GM21360 (cell line): ENCODE data around the gene SHC2.

Experiments used
- ATAC-seq: cut with Tn5 transposase; IDR thresholded peaks from one replicate; pipeline ENCODE4 v1.9.1; 2021; ENCODE audit warnings: mild to moderate bottlenecking, moderate library complexity; ENCODE audit not compliant: unreplicated experiment

The SHC2 gene

DNA sequence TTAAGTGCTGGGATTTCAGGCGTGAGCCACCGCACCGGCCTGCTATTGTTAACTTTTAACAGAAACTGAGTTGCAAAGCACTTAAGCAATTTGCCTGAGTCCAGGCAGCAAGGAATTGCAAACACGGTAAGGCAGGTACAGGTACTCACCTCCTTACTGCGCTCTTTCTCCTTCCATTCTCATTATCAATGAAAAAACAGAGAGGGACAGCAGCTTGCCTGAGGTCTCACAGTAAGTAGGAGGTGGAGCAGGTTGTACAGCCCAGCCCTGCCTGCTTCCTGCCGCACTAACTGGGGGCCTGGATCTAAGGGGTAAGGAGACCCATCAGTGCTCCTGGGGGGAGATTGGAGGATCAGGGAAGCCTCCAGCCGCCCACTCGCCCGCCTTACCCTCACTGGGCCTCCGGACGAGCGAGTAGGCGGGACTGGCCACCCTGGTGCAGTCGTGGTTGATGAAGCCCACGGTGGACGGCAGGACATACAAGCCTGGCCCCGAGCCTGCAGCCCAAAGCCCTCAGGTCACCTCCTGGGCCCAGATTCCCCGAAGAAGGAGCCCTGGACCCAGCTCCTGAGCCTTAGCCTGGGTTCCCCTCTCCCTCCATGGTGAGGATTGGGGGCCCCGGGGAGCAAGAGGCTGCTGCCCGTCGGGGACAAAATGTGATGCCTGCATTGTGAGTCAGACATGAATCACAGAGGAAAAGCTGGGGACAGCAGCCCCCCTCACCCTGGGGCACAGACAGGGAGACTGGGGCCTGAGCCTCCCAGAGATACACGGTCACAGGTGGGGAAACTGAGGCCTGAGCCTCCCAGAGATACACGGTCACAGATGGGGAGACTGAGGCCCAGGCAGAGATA, 11.4 kb upstream of the SHC2 start:
- ATAC-seq = no peak

DNA sequence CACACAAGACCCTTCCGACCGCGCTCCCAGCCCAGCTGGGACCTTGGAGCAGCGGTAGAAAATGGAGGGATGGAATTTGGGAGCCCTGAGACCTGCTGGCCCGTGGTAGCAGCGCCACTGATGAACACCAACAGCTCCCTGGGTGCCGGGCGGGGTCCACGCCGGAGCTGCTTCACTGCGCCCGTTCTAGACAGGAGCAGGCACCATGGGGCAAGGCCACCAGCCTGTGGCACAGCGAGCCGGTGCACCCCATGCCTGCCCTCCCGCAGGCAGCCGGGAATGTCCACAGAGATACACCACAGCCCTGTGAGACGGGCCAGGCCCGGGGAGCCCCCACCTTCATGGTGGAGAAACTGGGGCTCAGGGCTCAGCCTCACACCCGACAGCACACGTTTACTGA, 9.9 kb upstream of the SHC2 start:
- no peak for ATAC-seq

DNA sequence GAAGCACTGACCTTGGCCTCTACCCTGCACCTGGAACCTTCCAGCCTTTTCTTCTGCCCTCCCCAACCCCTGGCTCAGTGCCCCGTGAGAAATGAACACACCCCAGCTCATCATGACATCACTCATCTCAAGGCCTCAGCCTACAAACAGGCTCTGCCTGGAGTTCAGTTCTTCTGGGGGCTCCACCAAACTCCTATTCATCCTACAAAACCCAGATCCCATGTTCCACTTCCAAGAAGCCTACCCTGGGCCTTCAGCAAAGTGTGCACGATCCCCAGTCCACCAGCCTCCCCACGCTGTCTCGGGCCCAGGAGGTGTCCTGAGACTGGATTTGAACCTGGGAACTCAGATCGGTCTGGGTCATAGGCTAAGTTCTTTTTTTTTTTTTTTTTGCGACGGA, 9.0 kb upstream of the SHC2 start:
- no peak for ATAC-seq

DNA sequence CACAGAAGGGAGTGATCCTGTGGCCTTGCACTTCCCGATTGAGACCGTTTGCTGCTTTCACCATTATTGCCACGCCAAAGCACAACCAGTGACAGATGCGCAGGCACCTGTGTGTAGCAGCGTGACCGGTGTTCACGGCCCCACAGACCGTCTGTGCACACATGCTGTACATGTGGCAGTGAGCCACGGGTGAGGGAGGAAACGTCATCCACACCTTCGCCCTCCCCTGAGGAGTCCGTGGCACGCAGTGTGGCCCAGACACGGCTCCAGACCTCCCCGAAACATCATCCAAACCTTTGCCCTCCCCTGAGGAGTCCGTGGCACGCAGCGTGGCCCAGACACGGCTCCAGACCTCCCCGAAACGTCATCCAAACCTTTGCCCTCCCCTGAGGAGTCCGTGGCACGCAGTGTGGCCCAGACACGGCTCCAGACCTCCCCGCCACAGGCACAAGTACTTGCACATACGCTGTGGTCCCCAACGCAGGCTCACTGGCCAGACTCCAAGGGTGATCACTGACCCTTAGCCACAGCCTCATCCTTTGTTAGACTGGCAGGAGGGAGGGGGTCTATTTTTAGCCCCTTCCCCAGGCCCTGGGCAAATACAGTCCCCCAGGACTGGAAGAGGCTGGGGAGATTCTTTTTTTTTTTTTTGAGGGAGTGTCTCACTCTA, 7.9 kb upstream of the SHC2 start:
- ATAC-seq = no peak

DNA sequence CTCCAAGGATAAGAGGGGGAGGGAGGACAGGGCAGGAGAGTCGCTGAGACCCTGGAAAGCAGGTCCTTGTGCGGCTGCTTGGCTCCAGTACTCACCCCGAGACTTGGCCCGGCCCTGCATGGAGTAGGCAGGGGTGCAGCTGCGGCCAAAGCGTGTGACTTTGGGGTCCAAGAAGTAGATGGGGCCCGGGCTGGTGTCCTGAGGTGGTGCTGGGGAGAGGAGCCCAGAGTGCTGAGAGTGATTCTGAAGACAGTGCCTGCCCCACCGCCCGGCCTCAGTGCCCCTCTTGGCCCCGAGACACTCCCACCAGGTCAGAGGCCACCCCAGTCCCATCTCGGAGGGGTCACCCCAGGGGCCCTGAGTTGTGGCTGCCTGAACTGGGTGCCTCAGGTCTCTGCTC, 6.7 kb upstream of the SHC2 start:
- no peak for ATAC-seq

DNA sequence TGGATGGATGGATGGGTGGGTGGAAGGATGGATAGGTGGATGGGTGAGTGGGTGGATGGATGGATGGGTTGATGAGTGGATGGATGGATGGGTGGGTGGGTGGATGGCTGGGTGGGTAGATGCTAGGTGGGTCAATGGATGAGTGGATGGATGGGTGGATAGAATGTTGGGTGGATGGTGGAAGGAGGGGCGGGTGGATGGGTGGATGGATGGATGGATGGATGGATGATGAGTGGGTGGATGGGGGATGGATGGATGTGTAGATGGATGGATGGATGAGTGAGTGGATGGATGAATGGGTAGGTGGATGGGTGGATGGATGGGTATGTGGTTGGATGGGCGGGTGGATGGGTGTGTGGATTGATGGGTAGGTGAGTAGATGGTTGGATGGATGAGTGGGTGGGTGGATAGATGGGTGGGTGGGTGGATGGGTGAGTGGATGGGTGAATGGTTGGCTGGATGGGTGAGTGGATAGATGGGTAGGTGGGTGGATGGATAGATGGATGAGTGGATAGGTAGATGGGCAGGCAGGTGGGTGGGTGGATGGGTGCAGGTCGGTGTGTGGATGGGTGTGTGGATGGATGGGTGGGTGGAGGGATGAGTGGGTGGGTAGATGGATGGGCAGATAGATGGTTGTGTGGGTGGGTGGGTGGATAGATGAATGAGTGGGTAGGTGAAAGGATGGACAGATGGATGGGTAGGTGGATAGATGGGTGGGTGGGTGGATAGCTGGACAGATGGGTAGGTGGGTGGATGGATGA, 4.4 kb upstream of the SHC2 start:
- no peak for ATAC-seq

DNA sequence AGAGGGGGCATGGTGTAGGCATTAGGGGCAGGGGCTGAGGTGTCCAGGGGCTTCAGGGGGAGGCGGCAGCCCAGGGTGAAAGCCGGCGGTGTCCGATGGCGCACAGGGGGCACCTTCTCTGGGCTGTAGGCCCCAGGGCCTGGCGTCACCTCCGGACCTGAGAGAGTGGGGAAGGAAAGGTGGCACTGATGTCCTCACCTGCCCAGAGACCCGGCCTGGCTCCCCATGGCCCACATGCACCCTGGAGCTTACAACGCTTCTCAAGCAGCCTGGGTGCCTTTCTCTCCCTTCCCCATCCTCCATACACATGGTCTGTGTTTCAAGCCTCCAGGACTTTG, 3.3 kb upstream of the SHC2 start:
- ATAC-seq = no peak

DNA sequence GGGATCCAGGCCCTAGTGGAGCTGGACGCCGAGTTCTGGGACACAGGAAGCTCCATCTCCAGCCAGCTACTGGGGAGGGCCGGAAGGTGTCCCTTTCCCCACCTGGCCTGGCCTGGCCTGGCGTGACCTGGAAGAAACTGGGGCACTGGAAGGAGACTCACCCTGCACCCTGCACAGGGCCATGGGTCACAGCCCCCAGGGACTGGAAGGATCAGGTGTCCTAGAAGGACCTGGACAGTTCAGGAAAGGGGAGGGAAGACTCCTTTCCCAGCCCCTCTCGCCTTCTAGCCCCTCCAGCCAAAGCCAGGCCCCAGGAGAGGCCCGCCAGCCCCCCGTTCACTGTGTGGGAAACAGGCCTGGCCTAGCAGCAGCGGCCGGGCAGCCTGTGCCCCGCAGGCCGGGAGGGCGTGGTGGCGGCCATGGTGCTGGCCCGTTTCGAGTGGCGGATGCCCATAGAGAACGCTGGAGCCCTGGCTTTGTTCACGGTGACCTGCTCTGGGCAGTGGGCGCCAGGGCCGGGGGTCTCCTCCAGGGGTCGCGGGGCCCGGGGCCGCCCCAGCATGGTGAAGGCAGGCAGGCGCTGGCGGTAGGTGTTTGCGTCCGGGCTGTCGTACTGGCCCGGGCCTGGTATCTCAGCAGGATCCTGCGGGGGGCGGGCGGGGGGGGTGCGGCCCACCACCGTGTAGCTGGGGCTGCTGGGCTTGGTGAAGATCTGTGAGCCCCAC, 2.8 kb upstream of the SHC2 start:
- ATAC-seq = no peak

DNA sequence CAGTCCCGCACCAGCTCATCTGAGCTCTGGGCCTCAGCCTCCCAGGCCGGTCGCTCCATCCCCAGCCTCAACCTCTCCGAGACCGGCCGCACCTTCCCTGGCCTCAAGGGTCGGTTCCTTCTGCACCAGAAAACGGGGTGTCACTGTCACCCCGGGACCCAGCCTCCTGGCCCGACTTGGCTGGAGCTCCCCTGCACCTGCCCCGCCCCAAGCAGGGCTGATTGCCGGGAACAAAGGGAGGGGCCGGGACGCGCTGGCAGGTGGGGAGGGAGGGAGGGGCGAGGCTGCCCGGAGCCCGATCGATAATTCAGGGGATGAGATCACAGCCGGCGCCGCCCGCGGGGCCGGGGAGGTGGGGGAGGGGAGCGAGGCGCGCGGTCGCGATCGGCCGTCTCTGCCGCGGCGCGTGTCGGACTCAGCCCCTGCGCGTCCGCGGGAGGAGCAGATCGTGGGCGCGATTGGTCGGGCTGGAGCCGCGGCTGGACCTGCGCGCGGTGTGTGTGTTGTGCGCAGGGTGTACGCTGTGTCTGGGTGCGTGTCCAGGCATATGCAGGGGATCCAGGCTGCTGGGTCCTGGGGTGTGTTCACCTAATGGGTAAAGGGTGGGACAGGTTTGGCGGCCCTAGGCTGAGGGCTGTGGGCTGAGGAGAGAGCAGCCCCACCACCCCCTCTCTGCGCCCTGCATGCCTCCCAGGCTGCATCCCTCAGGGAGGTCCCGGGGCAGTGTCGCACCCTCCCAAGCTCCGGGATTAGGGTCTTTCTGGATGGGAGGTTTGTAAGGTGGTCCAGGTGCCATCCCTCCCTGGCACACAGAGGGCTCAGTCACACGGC, 1.1 kb upstream of the SHC2 start:
- no peak for ATAC-seq

DNA sequence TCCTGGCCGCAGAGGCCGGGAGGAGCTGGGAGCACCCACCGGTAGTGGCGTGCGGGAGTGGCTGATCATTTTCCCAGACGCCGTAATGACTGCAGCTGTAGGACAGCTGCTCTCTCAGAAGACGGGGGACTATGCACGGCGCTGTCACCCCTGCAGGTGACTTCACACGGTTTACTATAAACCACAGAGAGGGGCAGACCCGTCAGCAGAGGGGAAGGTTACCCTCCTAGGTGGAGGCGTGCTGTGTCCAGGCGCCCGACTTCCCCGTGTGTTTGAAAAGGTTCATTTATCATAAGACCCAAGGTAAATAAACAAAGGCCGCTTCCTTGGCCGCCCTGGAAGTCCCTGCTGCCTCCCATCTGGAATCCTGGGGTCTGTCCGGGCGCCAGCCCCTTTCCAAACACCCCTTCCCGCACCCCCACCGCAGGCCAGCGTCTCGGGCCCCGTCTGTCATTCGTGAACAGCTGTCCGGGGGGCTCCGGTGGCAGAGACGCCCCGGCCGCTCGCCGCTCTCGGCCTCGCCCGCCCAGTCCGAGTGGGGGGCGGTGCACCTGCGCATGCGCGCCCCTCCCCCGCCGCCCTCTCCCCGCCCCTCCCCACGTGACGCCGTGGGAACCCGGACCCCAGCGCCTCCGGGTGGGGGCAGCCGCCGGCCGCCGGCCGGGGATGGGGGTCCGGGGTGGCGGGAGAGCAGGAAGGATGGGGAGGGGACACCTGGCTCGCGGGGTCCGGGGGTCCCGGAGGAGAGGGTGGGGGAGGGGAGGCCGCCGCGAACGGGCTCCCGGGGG, 915 bp downstream of the SHC2 start:
- ATAC-seq = no peak

DNA sequence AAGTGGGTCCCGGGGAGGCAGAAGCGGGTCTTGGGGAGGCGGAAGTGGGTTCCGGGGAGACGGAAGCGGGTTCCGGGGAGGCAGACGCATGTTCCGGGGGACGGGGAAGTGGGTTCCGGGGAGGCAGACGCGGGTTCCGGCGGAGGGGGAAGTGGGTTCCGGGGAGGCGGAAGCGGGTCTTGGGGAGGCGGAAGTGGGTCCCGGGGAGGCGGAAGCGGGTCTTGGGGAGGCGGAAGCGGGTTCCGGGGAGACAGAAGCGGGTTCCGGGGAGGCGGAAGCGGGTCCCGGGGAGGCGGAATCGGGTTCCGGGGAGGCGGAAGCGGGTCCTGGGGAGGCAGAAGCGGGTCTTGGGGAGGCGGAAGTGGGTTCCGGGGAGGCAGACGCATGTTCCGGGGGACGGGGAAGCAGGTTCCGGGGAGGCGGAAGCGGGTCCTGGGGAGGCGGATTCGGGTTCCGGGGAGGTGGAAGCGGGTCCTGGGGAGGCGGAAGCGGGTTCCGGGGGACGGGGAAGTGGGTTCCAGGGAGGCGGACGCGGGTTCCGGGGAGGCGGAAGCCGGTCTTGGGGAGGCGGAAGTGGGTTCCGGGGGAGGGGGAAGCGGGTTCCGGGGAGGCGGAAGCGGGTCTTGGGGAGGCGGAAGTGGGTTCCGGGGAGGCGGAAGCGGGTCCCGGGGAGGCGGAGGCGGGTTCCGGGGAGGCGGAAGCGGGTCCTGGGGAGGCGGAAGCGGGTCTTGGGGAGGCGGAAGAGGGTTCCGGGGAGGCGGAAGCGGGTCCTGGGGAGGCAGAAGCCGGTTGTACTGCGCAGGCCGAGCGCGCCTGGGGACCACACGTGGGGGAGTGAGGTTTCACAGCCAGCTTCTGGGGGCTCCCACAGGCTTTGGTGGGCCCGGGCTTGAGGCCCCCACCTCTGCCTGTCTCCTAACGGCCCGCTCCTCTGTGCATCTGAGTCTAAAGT, 2.5 kb downstream of the SHC2 start:
- no peak for ATAC-seq

DNA sequence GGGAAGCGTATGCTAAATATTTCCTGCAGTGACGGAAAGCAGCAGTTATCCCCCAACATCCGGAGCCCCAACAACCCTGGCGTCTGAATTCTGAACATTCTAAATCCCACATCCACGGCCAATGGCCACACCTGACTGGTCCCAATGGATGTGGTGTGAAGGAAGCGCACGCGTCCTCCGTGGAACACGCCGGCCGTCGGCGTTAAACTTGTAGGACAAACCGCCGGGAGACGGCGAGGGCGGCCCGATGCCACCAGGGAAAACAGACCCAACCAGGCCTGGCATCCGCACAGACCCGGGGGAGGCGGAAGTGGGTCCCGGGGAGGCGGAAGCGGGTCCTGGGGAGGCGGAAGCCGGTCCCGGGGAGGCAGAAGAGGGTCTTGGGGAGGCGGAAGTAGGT, 3.2 kb downstream of the SHC2 start:
- ATAC-seq = no peak

DNA sequence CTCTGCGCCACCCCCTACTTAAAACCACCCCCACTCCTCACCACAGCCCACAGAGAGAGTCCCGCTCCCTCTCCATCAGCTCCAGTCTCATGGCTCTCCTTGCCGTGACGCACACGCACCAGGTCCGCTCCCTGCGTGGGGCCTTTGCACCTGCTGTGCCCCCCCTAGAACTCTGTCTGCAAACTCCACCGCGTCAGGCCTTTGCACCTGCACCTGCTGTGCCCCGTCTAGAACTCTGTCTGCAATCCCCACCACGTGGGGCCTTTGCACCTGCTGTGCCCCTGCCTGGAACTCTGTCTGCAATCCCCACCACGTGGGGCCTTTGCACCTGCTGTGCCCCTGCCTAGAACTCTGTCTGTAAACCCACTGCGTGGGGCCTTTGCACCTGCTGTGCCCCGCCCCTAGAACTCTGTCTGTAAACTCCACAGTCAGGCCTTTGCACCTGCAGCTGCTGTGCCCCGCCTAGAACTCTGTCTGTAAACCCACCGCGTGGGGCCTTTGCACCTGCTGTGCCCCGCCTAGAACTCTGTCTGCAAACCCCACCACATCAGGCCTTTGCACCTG, 4.2 kb downstream of the SHC2 start:
- no peak for ATAC-seq

DNA sequence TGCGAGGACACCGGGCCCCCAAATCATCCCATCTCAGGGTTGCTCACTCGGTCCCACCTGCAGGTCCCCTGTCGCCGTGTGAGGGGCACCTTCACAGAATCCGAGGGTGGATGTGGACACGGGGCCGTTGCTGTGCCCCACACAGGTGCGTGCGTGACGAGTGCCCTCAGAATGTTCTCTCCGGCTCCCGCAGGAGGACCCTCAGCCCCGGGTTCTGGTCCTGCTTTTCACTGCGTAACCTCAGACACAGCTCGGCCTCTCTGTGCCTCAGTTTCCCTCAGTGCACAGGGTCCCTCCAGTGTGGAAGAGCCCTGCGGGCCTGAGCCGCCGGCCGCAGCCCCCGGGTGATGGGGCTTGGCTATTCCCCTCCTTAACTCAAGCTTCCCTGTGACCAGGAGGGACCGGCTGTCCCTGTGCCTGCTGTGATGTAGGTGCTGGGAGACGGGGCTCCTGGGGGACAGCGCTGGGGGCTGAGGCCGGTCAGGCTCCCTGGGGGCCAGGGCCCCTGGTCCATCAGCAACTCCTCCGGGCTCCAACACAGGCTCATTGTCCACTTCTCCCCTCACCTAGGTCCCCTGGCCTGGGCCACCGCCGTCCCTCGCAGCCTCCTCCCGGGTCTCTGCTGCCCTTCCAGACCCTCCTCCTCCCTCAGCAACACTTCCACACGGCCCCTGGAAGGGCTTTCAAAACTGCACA, 4.8 kb downstream of the SHC2 start:
- ATAC-seq = no peak

DNA sequence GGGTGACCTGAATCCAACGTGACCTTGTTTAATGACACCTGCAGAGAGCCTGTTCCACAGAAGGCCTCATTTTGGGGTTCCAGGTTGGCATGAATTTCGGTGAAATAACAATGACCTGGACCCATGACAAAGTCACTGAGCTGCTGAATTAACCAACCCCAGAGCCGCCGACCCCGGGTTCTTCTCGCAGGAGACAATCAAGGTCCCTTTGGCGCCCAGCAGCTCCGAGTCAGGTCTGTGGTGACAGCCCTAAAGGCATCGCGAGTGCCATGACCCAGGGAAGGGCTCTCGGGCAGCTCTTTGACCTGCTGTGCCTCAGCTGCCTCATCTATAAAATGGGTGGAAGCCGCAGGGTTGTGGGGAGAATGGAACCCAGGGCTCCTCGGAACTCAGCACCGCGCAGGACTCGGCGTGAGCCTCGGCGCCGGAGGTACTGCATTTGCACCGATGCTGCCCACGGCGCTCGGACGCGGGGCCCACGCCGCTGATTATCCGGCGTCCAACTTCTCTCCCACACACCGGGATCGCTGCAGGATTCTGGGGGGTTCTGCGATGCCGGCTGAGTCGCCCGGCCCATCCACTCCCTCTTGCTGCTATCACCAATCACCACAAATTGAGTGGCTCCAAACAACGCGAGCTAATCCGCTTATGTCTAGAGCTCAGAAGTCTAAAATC, 5.7 kb downstream of the SHC2 start:
- no peak for ATAC-seq

DNA sequence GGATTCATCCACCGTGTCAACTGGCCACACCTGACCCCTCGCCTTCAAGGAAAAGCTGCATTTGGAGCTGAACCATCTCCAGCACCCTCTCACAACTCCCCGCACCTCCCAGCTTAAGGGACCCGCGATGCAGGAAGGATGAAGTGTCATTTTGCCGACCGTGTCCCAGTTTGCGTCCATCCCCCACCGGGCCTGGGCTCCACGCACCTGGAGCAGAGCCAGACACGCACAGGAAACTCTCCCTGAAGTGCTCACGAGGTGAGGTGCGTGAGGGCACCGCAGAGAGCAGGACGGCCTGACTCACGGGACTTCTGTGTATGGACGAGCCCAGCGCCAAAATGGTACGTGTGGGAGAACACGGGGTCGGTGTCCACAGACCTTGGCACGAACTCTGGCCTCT, 7.2 kb downstream of the SHC2 start:
- ATAC-seq = no peak

DNA sequence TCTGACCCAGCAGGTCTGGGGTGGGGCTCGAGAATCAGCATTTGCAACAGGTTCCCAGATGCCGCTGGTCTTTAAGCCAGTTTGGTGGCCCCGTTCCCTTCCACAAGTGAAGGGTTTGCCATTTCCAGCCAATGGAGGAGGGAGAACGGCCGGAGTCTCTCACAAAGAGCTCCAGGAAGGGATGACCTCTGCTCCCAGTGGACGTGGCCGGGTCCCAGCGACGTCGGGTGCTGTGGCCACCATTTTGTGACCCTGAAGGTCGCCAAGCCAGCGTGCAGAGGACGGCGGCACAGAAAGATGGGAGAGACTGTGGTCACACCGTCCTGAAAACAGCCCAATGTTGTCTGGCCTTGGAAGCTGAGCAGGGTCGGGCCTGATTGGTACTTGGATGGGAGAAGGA, 8.0 kb downstream of the SHC2 start:
- no peak for ATAC-seq
